CD14-positive monocyte (primary cell): Measurements from ENCODE around the gene JARID2. TPM values are rescaled to one million over a fixed set of nuclear protein-coding genes. Genes with fewer than 3 reads are reported as not detected.

ENCODE experiments used
- DNase-seq, 3 donors: peaks; one replicate each; pipeline ENCODE4 v3.0.0-alpha.2; 2011 to 2022
- H2AFZ ChIP-seq: 2 replicates; pipeline ENCODE4 v1.6.0; 2012; ENCODE audit warnings: mild to moderate bottlenecking, low read depth, low read length, inconsistent platforms; ENCODE audit not compliant: insufficient read depth, poor library complexity, severe bottlenecking
- H3K27ac ChIP-seq, 2 donors: 1 replicate in 1 of 2; 2 replicates in 1 of 2; pipeline ENCODE4 v1.5.1; 2012 to 2013; ENCODE audit warnings: low read length in 2 of 2, control low read depth in 1 of 2, inconsistent platforms in 1 of 2, low read depth in 1 of 2, mild to moderate bottlenecking in 1 of 2
- H3K27me3 ChIP-seq, 2 donors: one replicate each; pipeline versions ENCODE4 v1.6.0 to v1.6.1; 2011 to 2013; ENCODE audit warnings: low read length in 2 of 2; ENCODE audit not compliant: control insufficient read depth in 2 of 2, insufficient read depth in 2 of 2
- H3K36me3 ChIP-seq, 2 donors: replicated peaks in 1 of 2; 1 replicate in 1 of 2; 2 replicates in 1 of 2; pipeline versions ENCODE4 v1.5.1 to v1.6.1; 2012 to 2013; ENCODE audit warnings: low read length in 2 of 2, control low read depth in 1 of 2, inconsistent platforms in 1 of 2, mild to moderate bottlenecking in 1 of 2; ENCODE audit not compliant: insufficient read depth in 2 of 2, control insufficient read depth in 1 of 2
- H3K4me1 ChIP-seq, 2 donors: 1 replicate in 1 of 2; 2 replicates in 1 of 2; pipeline versions ENCODE4 v1.5.1 to v1.6.1; 2012 to 2013; ENCODE audit warnings: low read length in 2 of 2, control low read depth in 1 of 2, inconsistent platforms in 1 of 2, mild to moderate bottlenecking in 1 of 2, moderate library complexity in 1 of 2; ENCODE audit not compliant: insufficient read depth in 2 of 2, control insufficient read depth in 1 of 2
- H3K4me2 ChIP-seq: replicated peaks from 2 replicates; pipeline ENCODE3; 2012; ENCODE audit warnings: low read length, moderate library complexity, mild to moderate bottlenecking; ENCODE audit not compliant: poor library complexity, severe bottlenecking; ENCODE audit errors: extremely low read depth
- H3K4me3 ChIP-seq, 3 experiments: fragments of 200-600 bp in 1 of 3; sonication (generic) in 1 of 3; replicated peaks in 1 of 3; 1 replicate in 2 of 3; 2 replicates in 1 of 3; pipeline ENCODE4 v1.5.1; 2011 to 2013; ENCODE audit warnings: low read length in 3 of 3, mild to moderate bottlenecking in 3 of 3, control low read depth in 2 of 3, low read depth in 2 of 3, inconsistent platforms in 1 of 3, moderate library complexity in 1 of 3
- H3K79me2 ChIP-seq: 2 replicates; pipeline ENCODE4 v1.6.0; 2012; ENCODE audit warnings: mild to moderate bottlenecking, control low read depth, inconsistent platforms, low read length, moderate library complexity; ENCODE audit not compliant: insufficient read depth
- H3K9ac ChIP-seq: 2 replicates; pipeline ENCODE4 v1.6.0; 2017; ENCODE audit warnings: low read length, mild to moderate bottlenecking; ENCODE audit not compliant: insufficient read depth, poor library complexity, severe bottlenecking
- H3K9me3 ChIP-seq, 2 donors: replicated peaks in 1 of 2; 1 replicate in 1 of 2; 2 replicates in 1 of 2; pipeline versions ENCODE4 v1.5.1 to v1.6.1; 2012 to 2013; ENCODE audit warnings: low read length in 2 of 2, control low read depth in 1 of 2; ENCODE audit not compliant: control insufficient read depth in 1 of 2, insufficient read depth in 1 of 2
- H4K20me1 ChIP-seq: 2 replicates; pipeline ENCODE4 v1.6.0; 2012; ENCODE audit warnings: mild to moderate bottlenecking, low read length, control low read depth, moderate library complexity; ENCODE audit not compliant: insufficient read depth
- H3K27ac Mint-ChIP-seq, 7 donors: one replicate each; pipeline ENCODE4 v1.8.0; 2020; ENCODE audit warnings: mild to moderate bottlenecking in 7 of 7, mixed read lengths in 7 of 7, moderate library complexity in 6 of 7, inconsistent platforms in 2 of 7
- H3K27me3 Mint-ChIP-seq, 3 donors: one replicate each; pipeline ENCODE4 v1.8.0; 2021 to 2022; ENCODE audit warnings: low read depth in 3 of 3, mild to moderate bottlenecking in 3 of 3, mixed read lengths in 3 of 3, moderate library complexity in 3 of 3, inconsistent platforms in 1 of 3
- H3K36me3 Mint-ChIP-seq, 2 donors: one replicate each; pipeline ENCODE4 v1.8.0; 2020; ENCODE audit warnings: mixed read lengths in 2 of 2, inconsistent platforms in 1 of 2, mild to moderate bottlenecking in 1 of 2
- H3K4me1 Mint-ChIP-seq: one replicate; pipeline ENCODE4 v1.8.0; 2020; ENCODE audit warnings: mild to moderate bottlenecking, mixed read lengths
- H3K4me3 Mint-ChIP-seq, 2 donors: one replicate each; pipeline ENCODE4 v1.8.0; 2020; ENCODE audit warnings: mild to moderate bottlenecking in 2 of 2, mixed read lengths in 2 of 2, moderate library complexity in 1 of 2
- H3K9me3 Mint-ChIP-seq, 7 donors: one replicate each; pipeline ENCODE4 v1.8.0; 2020 to 2022; ENCODE audit warnings: mixed read lengths in 7 of 7, mild to moderate bottlenecking in 6 of 7, moderate library complexity in 6 of 7, inconsistent platforms in 2 of 7
- WGBS: methylation state at CpG from one replicate; pipeline ENCODE4 v1.1.5; 2013; ENCODE audit warnings: missing lambda C conversion rate; ENCODE audit not compliant: insufficient coverage; 5-methylcytosine and 5-hydroxymethylcytosine counted together
- intact Hi-C, 2 donors: fragments of 100-400 bp; cut with micrococcal nuclease; formaldehyde crosslinking; loops; one replicate each; pipeline versions ENCODE4 v1.15.0 to v1.15.1; 2023
- polyA plus RNA-seq, 3 donors: library from polyadenylated mRNA; depleted of rRNA in 1 of 3; unstranded in 2 of 3; stranded (reverse) in 1 of 3; fragments of 300-500 nt in 2 of 3; fragments of >200 nt in 1 of 3; fragmentation: Illumina TruSeq in 2 of 3; gene quantifications; 1 replicate in 2 of 3; 2 replicates in 1 of 3; pipeline ENCODE4 v1.2.3, GENCODE V29; 2012 to 2021
- TF ChIP-seq, protein P1 (sequence below): fragments of 200-600 bp; IDR thresholded peaks from one replicate; pipeline ENCODE4 v1.8.0; 2022; ENCODE audit warnings: antibody characterized with exemption, mild to moderate bottlenecking

The JARID2 gene
- polyA plus RNA-seq, 3 donors, result 6.8 to 17.5 (median 12.5) TPM

DNA sequence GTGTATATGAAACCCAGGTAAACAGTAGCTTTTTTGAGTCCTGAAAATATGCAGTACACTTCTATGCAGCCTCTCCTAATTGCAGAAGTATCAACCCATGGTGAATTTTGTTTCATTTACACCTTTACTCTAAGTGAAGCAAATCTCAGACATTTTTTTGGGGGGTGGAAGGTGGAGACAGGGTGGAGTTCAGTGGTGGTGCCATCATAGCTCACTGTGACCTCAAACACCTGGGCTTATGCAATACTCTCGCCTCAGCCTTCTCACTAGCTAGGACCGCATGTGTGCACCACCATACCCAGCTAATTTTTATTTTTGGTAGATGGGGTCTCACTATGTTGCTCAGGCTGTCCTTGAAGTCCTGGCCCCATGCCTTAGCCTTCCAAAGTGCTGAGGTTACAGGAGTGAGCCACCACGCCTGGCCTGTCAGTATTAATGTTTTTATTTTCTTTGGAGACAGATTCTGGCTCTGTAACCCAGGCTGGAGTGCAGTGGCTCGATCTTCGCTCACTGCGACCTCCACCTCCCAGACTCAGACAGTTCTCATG lies 80.3 kb downstream of the JARID2 start:
- Mint-ChIP-seq H3K36me3 (peaks cover 36 to 54% of the 10 kb centered on the region in 2 donors), H3K9me3 (peaks cover 0 to 1% (median 0%) of the 10 kb centered on the region in 7 donors), H3K27ac (peak overlapping the region in 6 of 7 donors; percentile 3 to 86 (median 48)), H3K27me3 (no peaks in the 10 kb centered on the region), H3K4me3 (no peak overlapping the region), H3K4me1 (peaks cover 93% of the 10 kb centered on the region)
- Histone ChIP-seq H3K4me2 (no peak overlapping the region), H3K27ac (peak overlapping the region; percentile 27 to 56), H3K9me3 (no peaks in the 10 kb centered on the region), H3K79me2 (peaks cover 100% of the 10 kb centered on the region), H3K4me1 (peaks cover 52 to 68% of the 10 kb centered on the region in 2 donors), H2AFZ (no peak overlapping the region), H3K9ac (no peak overlapping the region), H3K36me3 (peaks cover 0 to 11% of the 10 kb centered on the region in 2 donors), H3K27me3 (no peaks in the 10 kb centered on the region), H4K20me1 (peaks cover 100% of the 10 kb centered on the region), H3K4me3 (no peak overlapping the region)
- DNase-seq, result peak in 1 of 3 donors; percentile 23
- WGBS, result no CpG with 5 or more reads among the region's 6 CpGs
- intact Hi-C loops, result no loop called here
- TF ChIP-seq, protein P1, sequence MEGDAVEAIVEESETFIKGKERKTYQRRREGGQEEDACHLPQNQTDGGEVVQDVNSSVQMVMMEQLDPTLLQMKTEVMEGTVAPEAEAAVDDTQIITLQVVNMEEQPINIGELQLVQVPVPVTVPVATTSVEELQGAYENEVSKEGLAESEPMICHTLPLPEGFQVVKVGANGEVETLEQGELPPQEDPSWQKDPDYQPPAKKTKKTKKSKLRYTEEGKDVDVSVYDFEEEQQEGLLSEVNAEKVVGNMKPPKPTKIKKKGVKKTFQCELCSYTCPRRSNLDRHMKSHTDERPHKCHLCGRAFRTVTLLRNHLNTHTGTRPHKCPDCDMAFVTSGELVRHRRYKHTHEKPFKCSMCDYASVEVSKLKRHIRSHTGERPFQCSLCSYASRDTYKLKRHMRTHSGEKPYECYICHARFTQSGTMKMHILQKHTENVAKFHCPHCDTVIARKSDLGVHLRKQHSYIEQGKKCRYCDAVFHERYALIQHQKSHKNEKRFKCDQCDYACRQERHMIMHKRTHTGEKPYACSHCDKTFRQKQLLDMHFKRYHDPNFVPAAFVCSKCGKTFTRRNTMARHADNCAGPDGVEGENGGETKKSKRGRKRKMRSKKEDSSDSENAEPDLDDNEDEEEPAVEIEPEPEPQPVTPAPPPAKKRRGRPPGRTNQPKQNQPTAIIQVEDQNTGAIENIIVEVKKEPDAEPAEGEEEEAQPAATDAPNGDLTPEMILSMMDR, result no peak

DNA sequence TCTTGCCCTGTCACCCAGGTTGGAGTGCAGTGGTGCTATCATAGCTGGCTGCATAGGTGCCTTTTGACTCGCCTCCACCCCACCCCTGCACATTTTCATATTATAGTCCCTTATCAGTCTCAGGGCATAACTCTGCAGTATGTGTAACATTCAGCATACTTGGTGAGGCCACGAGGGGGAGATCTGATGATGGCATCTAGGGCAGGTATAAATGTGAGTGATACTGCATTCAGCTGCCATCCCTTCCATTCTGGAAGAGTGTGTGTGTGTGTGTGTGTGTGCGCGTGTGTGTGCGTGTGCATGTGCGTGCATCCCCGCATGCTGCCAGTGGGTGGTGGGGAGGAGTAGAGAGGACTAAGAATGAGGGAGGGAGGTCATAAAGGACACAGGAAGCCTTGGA lies 81.4 kb downstream of the JARID2 start:
- H3K4me2 ChIP-seq, result no peak overlapping the region
- H3K4me3 ChIP-seq, result no peak overlapping the region
- no peak for DNase-seq
- H3K36me3 Mint-ChIP-seq, result peaks cover 32 to 46% of the 10 kb centered on the region in 2 donors
- H3K27ac Mint-ChIP-seq, result peak overlapping the region in 5 of 7 donors; percentile 50 to 64 (median 61)
- H3K9me3 Mint-ChIP-seq, result peaks cover 0 to 1% (median 0%) of the 10 kb centered on the region in 7 donors
- peaks cover 100% of the 10 kb centered on the region for H4K20me1 ChIP-seq
- H3K4me1 Mint-ChIP-seq, result peaks cover 93% of the 10 kb centered on the region
- H3K4me1 ChIP-seq, result peaks cover 58 to 79% of the 10 kb centered on the region in 2 donors
- peaks cover 0 to 11% of the 10 kb centered on the region in 2 donors for H3K36me3 ChIP-seq
- H3K4me3 Mint-ChIP-seq, result no peak overlapping the region
- no peak overlapping the region for H3K9ac ChIP-seq
- 47% methylated on average over 6 of the region's 7 CpGs for WGBS
- no peaks in the 10 kb centered on the region for H3K27me3 Mint-ChIP-seq
- H3K27ac ChIP-seq, result peak overlapping the region in 1 of 2 donors; percentile 56
- H2AFZ ChIP-seq, result no peak overlapping the region
- H3K9me3 ChIP-seq, result no peaks in the 10 kb centered on the region
- peaks cover 100% of the 10 kb centered on the region for H3K79me2 ChIP-seq
- H3K27me3 ChIP-seq, result no peaks in the 10 kb centered on the region
- TF ChIP-seq, protein P1, result no peak
- intact Hi-C loops, result no loop called here
